HepG2 (cell line): ENCODE measurements around the gene KLHDC8B. TPM values are rescaled to one million over a fixed set of nuclear protein-coding genes. Genes with fewer than 3 reads are reported as not detected.
"Not testable (repeated sequence)": the region's sequence is repeated elsewhere in the genome, so short reads cannot be mapped to it uniquely, and the experiment has no call there.

Source experiments
- DMAP1 ChIP-seq: IDR thresholded peaks from 2 replicates; pipeline ENCODE4 v1.6.1; 2016
- ERF ChIP-seq: IDR thresholded peaks from 2 replicates; pipeline ENCODE4 v1.6.1; 2018; ENCODE audit warnings: missing biosample characterization, missing genetic modification reagents
- FOSL2 ChIP-seq: sonication (generic); formaldehyde crosslinking; IDR thresholded peaks from 2 replicates; pipeline ENCODE4 v1.4.0; 2020; ENCODE audit warnings: missing genetic modification reagents
- FOXA1 ChIP-seq, 2 experiments: fragments of 450-650 bp in 1 of 2; sonication (generic) in 1 of 2; formaldehyde crosslinking in 1 of 2; IDR thresholded peaks; 2 replicates each; pipeline versions ENCODE4 v1.4.0 to v1.6.1; 2016 to 2020; ENCODE audit warnings: missing genetic modification reagents in 1 of 2
- GABPA ChIP-seq, 2 experiments: IDR thresholded peaks; 2 replicates each; pipeline ENCODE4 v1.6.1; 2011 to 2016; ENCODE audit warnings: low read depth in 2 of 2, low read length in 1 of 2, missing biosample characterization in 1 of 2, missing genetic modification characterization in 1 of 2
- GABPB1 ChIP-seq: IDR thresholded peaks from 2 replicates; pipeline ENCODE4 v1.6.1; 2016; ENCODE audit warnings: mild to moderate bottlenecking, missing genetic modification reagents, moderate library complexity, missing compliant biosample characterization
- GATAD1 ChIP-seq: IDR thresholded peaks from 2 replicates; pipeline ENCODE4 v1.6.1; 2016; ENCODE audit warnings: missing genetic modification reagents, missing compliant biosample characterization
- GFI1 ChIP-seq: sonication (generic); formaldehyde crosslinking; IDR thresholded peaks from 2 replicates; pipeline ENCODE4 v1.5.0; 2020; ENCODE audit warnings: missing genetic modification reagents, mild to moderate bottlenecking, borderline replicate concordance
- IRF2 ChIP-seq: IDR thresholded peaks from 2 replicates; pipeline ENCODE4 v1.6.1; 2018; ENCODE audit warnings: missing genetic modification reagents, missing compliant biosample characterization
- JUND ChIP-seq: sonication (generic); formaldehyde crosslinking; IDR thresholded peaks from 2 replicates; pipeline ENCODE4 v1.8.0; 2022; ENCODE audit warnings: mild to moderate bottlenecking, missing genetic modification reagents
- KMT2B ChIP-seq: IDR thresholded peaks from 2 replicates; pipeline ENCODE4 v1.6.1; 2016; ENCODE audit warnings: missing genetic modification reagents, missing compliant biosample characterization
- NFE2L1 ChIP-seq: sonication (generic); formaldehyde crosslinking; IDR thresholded peaks from 2 replicates; pipeline ENCODE4 v1.4.0; 2020; ENCODE audit warnings: missing genetic modification reagents, mild to moderate bottlenecking, borderline replicate concordance
- PHF5A ChIP-seq: IDR thresholded peaks from one replicate; pipeline ENCODE4 v1.6.1; 2018; ENCODE audit warnings: low read depth, missing genetic modification reagents; ENCODE audit not compliant: unreplicated experiment
- SOX6 ChIP-seq, 2 experiments: fragments of 450-650 bp in 1 of 2; sonication (generic) in 1 of 2; formaldehyde crosslinking in 1 of 2; IDR thresholded peaks; 2 replicates each; pipeline versions ENCODE4 v1.4.0 to v1.6.1; 2017 to 2020; ENCODE audit warnings: antibody characterized with exemption in 1 of 2, mild to moderate bottlenecking in 1 of 2, missing genetic modification reagents in 1 of 2
- SSRP1 ChIP-seq: IDR thresholded peaks from 2 replicates; pipeline ENCODE4 v1.6.1; 2016; ENCODE audit warnings: control low read depth
- TGIF2 ChIP-seq: IDR thresholded peaks from 2 replicates; pipeline ENCODE4 v1.6.1; 2016; ENCODE audit warnings: control low read depth, missing compliant biosample characterization
- ZEB1 ChIP-seq: IDR thresholded peaks from 2 replicates; pipeline ENCODE4 v1.6.1; 2012; ENCODE audit warnings: mild to moderate bottlenecking, low read depth, inconsistent platforms; ENCODE audit not compliant: insufficient replicate concordance
- ZKSCAN8 ChIP-seq: IDR thresholded peaks from 2 replicates; pipeline ENCODE4 v1.6.1; 2016; ENCODE audit warnings: borderline replicate concordance, missing genetic modification reagents, missing compliant biosample characterization
- ZNF124 ChIP-seq: sonication (generic); formaldehyde crosslinking; IDR thresholded peaks from 2 replicates; pipeline ENCODE4 v1.4.0; 2020; ENCODE audit warnings: missing genetic modification reagents
- ZNF292 ChIP-seq: sonication (generic); formaldehyde crosslinking; IDR thresholded peaks from 2 replicates; pipeline ENCODE4 v1.8.1; 2022; ENCODE audit warnings: mild to moderate bottlenecking, low read depth, missing genetic modification reagents, borderline replicate concordance
- ZNF670 ChIP-seq: sonication (generic); formaldehyde crosslinking; IDR thresholded peaks from 2 replicates; pipeline ENCODE4 v1.8.0; 2022; ENCODE audit warnings: mild to moderate bottlenecking, missing genetic modification reagents, borderline replicate concordance
- ZNF792 ChIP-seq: IDR thresholded peaks from 2 replicates; pipeline ENCODE4 v1.6.1; 2016
- polyA plus RNA-seq, 8 experiments: library from polyadenylated mRNA; depleted of rRNA in 3 of 8; stranded (reverse) in 7 of 8; unstranded in 1 of 8; fragments of >200 nt; fragmentation: Illumina TruSeq in 4 of 8; extraction: Trizol in 4 of 8; gene quantifications; 2 replicates each; pipeline versions ENCODE4 v1.2.1 to v1.2.3, GENCODE V29; 2011 to 2016; ENCODE audit warnings: low read depth in 4 of 8, missing spikeins in 1 of 8, mixed read lengths in 1 of 8; ENCODE audit not compliant: insufficient read depth in 1 of 8
- total RNA-seq, 5 experiments: library from RNA; depleted of rRNA; stranded (reverse); fragments of >200 nt; fragmentation: Illumina TruSeq; extraction: Trizol; gene quantifications; 2 replicates each; pipeline ENCODE4 v1.2.3, GENCODE V29; 2016; ENCODE audit warnings: low read depth in 1 of 5
- TF ChIP-seq, protein P1 (sequence below): sonication (generic); formaldehyde crosslinking; IDR thresholded peaks from 2 replicates; pipeline ENCODE4 v1.5.0; 2020; ENCODE audit warnings: mild to moderate bottlenecking, missing genetic modification reagents, borderline replicate concordance
- TF ChIP-seq, protein P2 (sequence below): sonication (generic); formaldehyde crosslinking; IDR thresholded peaks from 2 replicates; pipeline ENCODE4 v1.8.1; 2023; ENCODE audit warnings: mild to moderate bottlenecking, moderate library complexity, missing genetic modification reagents
- TF ChIP-seq, protein P3 (sequence below): IDR thresholded peaks from 2 replicates; pipeline ENCODE4 v1.6.1; 2016; ENCODE audit warnings: control low read depth

Gene KLHDC8B
- total and polyA plus RNA-seq, 2 of the 13 experiments (the other 11 are each of a cell fraction or from before 2014, with no cell fraction given): 17.2 to 17.8 TPM

DNA sequence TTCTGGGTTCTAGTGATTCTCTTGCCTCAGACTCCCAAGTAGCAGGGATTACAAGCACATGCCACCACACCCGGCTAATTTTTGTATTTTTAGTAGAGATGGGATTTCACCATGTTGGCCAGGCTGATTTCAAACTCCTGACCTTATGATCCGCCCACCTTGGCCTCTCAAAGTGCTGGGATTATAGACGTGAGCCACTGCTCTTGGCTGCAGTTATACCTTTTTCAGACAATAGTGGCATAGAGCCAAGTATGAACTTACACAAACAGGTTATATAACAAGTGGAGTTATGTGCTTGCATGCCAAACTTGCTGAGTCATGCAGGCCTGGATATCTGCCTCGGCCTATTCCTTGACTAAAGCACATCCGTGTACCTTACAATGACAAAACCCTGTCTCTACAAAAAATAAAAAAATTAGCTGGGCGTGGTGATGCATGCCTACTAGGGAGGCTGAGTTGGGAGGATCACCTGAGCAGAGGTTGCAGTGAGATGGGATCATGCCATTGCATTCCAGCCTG is 47.1 kb downstream of the KLHDC8B start (continued):
- TF ChIP-seq FOSL2 (peak; percentile 98), ZNF670 (CRISPR knock-in tag) (peak; percentile 69; the same call in 1 of the 2 replicates), PHF5A (peak; percentile 68), ZEB1 (peak; percentile 39), GATAD1 (CRISPR knock-in tag) (peak; percentile 65; the same call in 1 of the 2 replicates), ZNF124 (CRISPR knock-in tag) (0 out of 2 replicates have a peak, but pooled peaks have one; percentile 47), SSRP1 (peak; percentile 38; the same call in 1 of the 2 replicates), DMAP1 (CRISPR knock-in tag) (peak; percentile 84), KMT2B (CRISPR knock-in tag) (0 out of 2 replicates have a peak, but pooled peaks have one; percentile 12), ZNF792 (CRISPR knock-in tag) (peak; percentile 78; the same call in 1 of the 2 replicates), ZKSCAN8 (CRISPR knock-in tag) (peak; percentile 80; the same call in 1 of the 2 replicates), JUND (CRISPR knock-in tag) (peak; percentile 95), NFE2L1 (CRISPR knock-in tag) (0 out of 2 replicates have a peak, but pooled peaks have one; percentile 30), IRF2 (peak; percentile 85), GFI1 (CRISPR knock-in tag) (peak; percentile 41; the same call in 1 of the 2 replicates), ERF (CRISPR knock-in tag) (peak; percentile 63; the same call in 1 of the 2 replicates), FOXA1 (CRISPR knock-in tag; IDR thresholded peaks at IDR 0.05) (peak; percentile 62), SOX6 (IDR thresholded peaks at IDR 0.05) (peak; percentile 91; the same call in 1 of the 2 replicates), SOX6 (CRISPR knock-in tag; IDR thresholded peaks at IDR 0.05) (peak; percentile 100), GABPB1 (peak; percentile 18; the same call in 1 of the 2 replicates), TGIF2 (CRISPR knock-in tag) (peak; percentile 69; the same call in 1 of the 2 replicates), GABPA (CRISPR knock-in tag; IDR thresholded peaks at IDR 0.05; ENCODE audit: low read depth) (peak; percentile 57), ZNF292 (CRISPR knock-in tag) (peak; percentile 46; the same call in 1 of the 2 replicates)
- TF ChIP-seq, protein P1, sequence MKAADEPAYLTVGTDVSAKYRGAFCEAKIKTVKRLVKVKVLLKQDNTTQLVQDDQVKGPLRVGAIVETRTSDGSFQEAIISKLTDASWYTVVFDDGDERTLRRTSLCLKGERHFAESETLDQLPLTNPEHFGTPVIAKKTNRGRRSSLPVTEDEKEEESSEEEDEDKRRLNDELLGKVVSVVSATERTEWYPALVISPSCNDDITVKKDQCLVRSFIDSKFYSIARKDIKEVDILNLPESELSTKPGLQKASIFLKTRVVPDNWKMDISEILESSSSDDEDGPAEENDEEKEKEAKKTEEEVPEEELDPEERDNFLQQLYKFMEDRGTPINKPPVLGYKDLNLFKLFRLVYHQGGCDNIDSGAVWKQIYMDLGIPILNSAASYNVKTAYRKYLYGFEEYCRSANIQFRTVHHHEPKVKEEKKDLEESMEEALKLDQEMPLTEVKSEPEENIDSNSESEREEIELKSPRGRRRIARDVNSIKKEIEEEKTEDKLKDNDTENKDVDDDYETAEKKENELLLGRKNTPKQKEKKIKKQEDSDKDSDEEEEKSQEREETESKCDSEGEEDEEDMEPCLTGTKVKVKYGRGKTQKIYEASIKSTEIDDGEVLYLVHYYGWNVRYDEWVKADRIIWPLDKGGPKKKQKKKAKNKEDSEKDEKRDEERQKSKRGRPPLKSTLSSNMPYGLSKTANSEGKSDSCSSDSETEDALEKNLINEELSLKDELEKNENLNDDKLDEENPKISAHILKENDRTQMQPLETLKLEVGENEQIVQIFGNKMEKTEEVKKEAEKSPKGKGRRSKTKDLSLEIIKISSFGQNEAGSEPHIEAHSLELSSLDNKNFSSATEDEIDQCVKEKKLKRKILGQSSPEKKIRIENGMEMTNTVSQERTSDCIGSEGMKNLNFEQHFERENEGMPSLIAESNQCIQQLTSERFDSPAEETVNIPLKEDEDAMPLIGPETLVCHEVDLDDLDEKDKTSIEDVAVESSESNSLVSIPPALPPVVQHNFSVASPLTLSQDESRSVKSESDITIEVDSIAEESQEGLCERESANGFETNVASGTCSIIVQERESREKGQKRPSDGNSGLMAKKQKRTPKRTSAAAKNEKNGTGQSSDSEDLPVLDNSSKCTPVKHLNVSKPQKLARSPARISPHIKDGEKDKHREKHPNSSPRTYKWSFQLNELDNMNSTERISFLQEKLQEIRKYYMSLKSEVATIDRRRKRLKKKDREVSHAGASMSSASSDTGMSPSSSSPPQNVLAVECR (CRISPR knock-in tag): peak; percentile 35; the same call in 1 of the 2 replicates
- TF ChIP-seq, protein P2, sequence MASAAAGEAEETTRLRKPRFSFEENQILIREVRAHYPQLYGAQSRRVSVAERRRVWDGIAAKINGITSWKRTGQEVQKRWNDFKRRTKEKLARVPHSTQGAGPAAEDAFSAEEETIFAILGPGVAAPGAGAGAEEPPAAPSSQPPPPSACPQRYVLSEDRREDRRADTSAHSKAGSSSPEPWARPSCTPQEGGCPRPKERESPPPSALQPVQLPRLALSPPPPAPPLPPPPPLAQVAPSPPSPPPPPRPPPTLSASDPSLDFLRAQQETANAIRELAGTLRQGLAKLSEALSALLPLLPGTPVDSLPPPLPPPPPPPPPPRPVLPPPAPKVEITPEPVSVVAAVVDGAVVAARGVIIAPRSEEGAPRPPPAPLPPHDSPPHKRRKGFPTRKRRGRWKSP (CRISPR knock-in tag): 0 out of 2 replicates have a peak, but pooled peaks have one; percentile 57
- TF ChIP-seq, protein P3, sequence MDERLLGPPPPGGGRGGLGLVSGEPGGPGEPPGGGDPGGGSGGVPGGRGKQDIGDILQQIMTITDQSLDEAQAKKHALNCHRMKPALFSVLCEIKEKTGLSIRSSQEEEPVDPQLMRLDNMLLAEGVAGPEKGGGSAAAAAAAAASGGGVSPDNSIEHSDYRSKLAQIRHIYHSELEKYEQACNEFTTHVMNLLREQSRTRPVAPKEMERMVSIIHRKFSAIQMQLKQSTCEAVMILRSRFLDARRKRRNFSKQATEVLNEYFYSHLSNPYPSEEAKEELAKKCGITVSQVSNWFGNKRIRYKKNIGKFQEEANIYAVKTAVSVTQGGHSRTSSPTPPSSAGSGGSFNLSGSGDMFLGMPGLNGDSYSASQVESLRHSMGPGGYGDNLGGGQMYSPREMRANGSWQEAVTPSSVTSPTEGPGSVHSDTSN: peak; percentile 28; the same call in 1 of the 2 replicates
- not testable (repeated sequence) for TF ChIP-seq FOXA1 (IDR thresholded peaks at IDR 0.05); GABPA (IDR thresholded peaks at IDR 0.05; ENCODE audit: low read depth, low read length)
